ENCODE data around the gene RNASE7. TPM values are rescaled to one million over a fixed set of nuclear protein-coding genes. Genes with fewer than 3 reads are reported as not detected.
"Not testable (repeated sequence)": the region's sequence is repeated elsewhere in the genome, so short reads cannot be mapped to it uniquely, and the experiment has no call there.

Gene RNASE7
- total RNA-seq, 1 experiment from 2014 or later: not detected

- H3K27me3 ChIP-seq (ENCODE audit: low read length): no peaks in the 10 kb centered on the region
- no peak for DNase-seq
- no peak overlapping the region for H3K9ac ChIP-seq (ENCODE audit: low read length)
- H2AFZ ChIP-seq (ENCODE audit: low read length): no peak overlapping the region
- H3K27ac ChIP-seq (ENCODE audit: low read length): no peak overlapping the region
- no peaks in the 10 kb centered on the region for H3K79me2 ChIP-seq (ENCODE audit: low read length)
- no peaks in the 10 kb centered on the region for H4K20me1 ChIP-seq (ENCODE audit: insufficient read depth, low read depth, low read length)
- no peaks in the 10 kb centered on the region for H3K36me3 ChIP-seq (ENCODE audit: insufficient read depth, low read length)
- peaks cover 5% of the 10 kb centered on the region for H3K4me1 ChIP-seq (ENCODE audit: low read length)
- H3K4me2 ChIP-seq (ENCODE audit: low read depth, low read length, poor library complexity, severe bottlenecking): no peak overlapping the region
- no peaks in the 10 kb centered on the region for H3K9me3 ChIP-seq (ENCODE audit: low read length)
- H3K4me3 ChIP-seq (ENCODE audit: low read length): no peak overlapping the region
- H3K9me2 ChIP-seq (replicated peaks; ENCODE audit: insufficient read depth, low read length): no peaks in the 10 kb centered on the region
Observed at GRCh38 chr14:21003788-21004346, 38.3 kb upstream of the RNASE7 start.

DNA sequence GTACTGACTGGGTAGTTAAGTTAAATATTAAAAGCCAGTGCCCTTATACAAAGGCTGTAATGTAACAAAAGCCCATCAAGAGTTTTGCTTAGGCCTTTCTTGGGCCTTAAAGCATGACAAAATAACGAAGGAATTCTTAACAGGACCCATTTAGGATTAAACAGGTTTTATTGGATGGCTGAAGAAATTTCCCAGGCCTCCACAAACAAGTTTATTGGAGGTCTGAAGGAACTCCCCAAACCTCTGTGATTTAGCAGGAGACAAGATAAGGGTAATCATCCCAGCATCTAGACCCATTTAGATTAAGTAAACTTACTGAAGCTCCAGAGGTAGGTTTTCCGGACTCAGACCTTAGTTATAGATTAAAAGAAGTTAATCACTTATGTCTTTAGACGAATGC lies 32.4 kb upstream of the RNASE7 start:
- H3K4me1 ChIP-seq (ENCODE audit: low read length); H3K27ac ChIP-seq (ENCODE audit: low read length); H4K20me1 ChIP-seq (ENCODE audit: insufficient read depth, low read depth, low read length); H3K79me2 ChIP-seq (ENCODE audit: low read length); H3K9ac ChIP-seq (ENCODE audit: low read length); H3K36me3 ChIP-seq (ENCODE audit: insufficient read depth, low read length); H3K4me2 ChIP-seq (ENCODE audit: low read depth, low read length, poor library complexity, severe bottlenecking); DNase-seq; H2AFZ ChIP-seq (ENCODE audit: low read length); H3K9me2 ChIP-seq (replicated peaks; ENCODE audit: insufficient read depth, low read length); H3K4me3 ChIP-seq (ENCODE audit: low read length); H3K27me3 ChIP-seq (ENCODE audit: low read length); H3K9me3 ChIP-seq (ENCODE audit: low read length): not testable (repeated sequence)

- Histone ChIP-seq H3K4me3 (ENCODE audit: low read length) (no peak overlapping the region), H3K27me3 (ENCODE audit: low read length) (no peaks in the 10 kb centered on the region; the same call in 1 of the 2 replicates), H3K27ac (ENCODE audit: low read length) (no peak overlapping the region), H3K79me2 (ENCODE audit: low read length) (no peaks in the 10 kb centered on the region), H3K9ac (ENCODE audit: low read length) (no peak overlapping the region), H3K36me3 (ENCODE audit: insufficient read depth, low read length) (no peaks in the 10 kb centered on the region), H3K4me2 (ENCODE audit: low read depth, low read length, poor library complexity, severe bottlenecking) (no peak overlapping the region), H3K9me3 (ENCODE audit: low read length) (no peaks in the 10 kb centered on the region), H4K20me1 (ENCODE audit: insufficient read depth, low read depth, low read length) (no peaks in the 10 kb centered on the region), H2AFZ (ENCODE audit: low read length) (no peak overlapping the region), H3K9me2 (replicated peaks; ENCODE audit: insufficient read depth, low read length) (no peaks in the 10 kb centered on the region), H3K4me1 (ENCODE audit: low read length) (peaks cover 1% of the 10 kb centered on the region; the same call in 1 of the 2 replicates)
- no peak for DNase-seq
Observed at GRCh38 chr14:21011136-21011535, 31.0 kb upstream of the RNASE7 start.

- peak; percentile 90 for DNase-seq
- no peaks in the 10 kb centered on the region for H3K79me2 ChIP-seq (ENCODE audit: low read length)
- H3K36me3 ChIP-seq (ENCODE audit: insufficient read depth, low read length): no peaks in the 10 kb centered on the region
- no peaks in the 10 kb centered on the region for H3K9me3 ChIP-seq (ENCODE audit: low read length)
- H3K27me3 ChIP-seq (ENCODE audit: low read length): no peaks in the 10 kb centered on the region; the same call in 1 of the 2 replicates
- H3K9me2 ChIP-seq (replicated peaks; ENCODE audit: insufficient read depth, low read length): no peaks in the 10 kb centered on the region
- H3K4me2 ChIP-seq (ENCODE audit: low read depth, low read length, poor library complexity, severe bottlenecking): no peak overlapping the region
- H4K20me1 ChIP-seq (ENCODE audit: insufficient read depth, low read depth, low read length): no peaks in the 10 kb centered on the region
- H3K9ac ChIP-seq (ENCODE audit: low read length): no peak overlapping the region
- no peak overlapping the region for H3K27ac ChIP-seq (ENCODE audit: low read length)
- no peaks in the 10 kb centered on the region for H3K4me1 ChIP-seq (ENCODE audit: low read length)
- H2AFZ ChIP-seq (ENCODE audit: low read length): no peak overlapping the region
- no peak overlapping the region for H3K4me3 ChIP-seq (ENCODE audit: low read length)
Observed at GRCh38 chr14:21014761-21015190, 27.4 kb upstream of the RNASE7 start.

DNA sequence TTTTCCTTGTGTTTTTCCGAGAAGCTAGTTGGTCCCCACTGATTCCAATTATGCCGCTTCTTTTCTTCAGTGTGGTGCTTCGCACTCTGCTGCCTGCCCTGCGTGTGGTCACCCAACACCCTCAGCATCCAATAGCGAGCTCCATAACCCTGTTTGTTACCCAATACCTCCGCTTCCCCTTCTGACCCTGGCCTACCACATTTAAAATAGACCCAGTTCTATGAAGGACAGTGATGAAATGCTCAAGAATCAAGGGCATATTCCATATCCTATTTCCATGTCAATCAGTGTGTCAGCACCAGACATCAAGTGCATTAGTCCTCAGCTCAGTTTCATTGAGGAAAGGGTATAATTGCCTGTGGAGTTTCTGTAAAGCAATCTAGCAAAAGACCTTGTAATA lies 26.9 kb upstream of the RNASE7 start:
- no peaks in the 10 kb centered on the region for H3K9me2 ChIP-seq (replicated peaks; ENCODE audit: insufficient read depth, low read length)
- H3K4me1 ChIP-seq (ENCODE audit: low read length): no peaks in the 10 kb centered on the region
- H3K36me3 ChIP-seq (ENCODE audit: insufficient read depth, low read length): no peaks in the 10 kb centered on the region
- no peaks in the 10 kb centered on the region; the same call in 1 of the 2 replicates for H3K27me3 ChIP-seq (ENCODE audit: low read length)
- H3K79me2 ChIP-seq (ENCODE audit: low read length): no peaks in the 10 kb centered on the region
- no peak overlapping the region for H3K9ac ChIP-seq (ENCODE audit: low read length)
- DNase-seq: no peak
- H3K9me3 ChIP-seq (ENCODE audit: low read length): no peaks in the 10 kb centered on the region
- H3K27ac ChIP-seq (ENCODE audit: low read length): no peak overlapping the region
- H2AFZ ChIP-seq (ENCODE audit: low read length): no peak overlapping the region
- no peak overlapping the region for H3K4me2 ChIP-seq (ENCODE audit: low read depth, low read length, poor library complexity, severe bottlenecking)
- no peak overlapping the region for H3K4me3 ChIP-seq (ENCODE audit: low read length)
- H4K20me1 ChIP-seq (ENCODE audit: insufficient read depth, low read depth, low read length): no peaks in the 10 kb centered on the region

DNA sequence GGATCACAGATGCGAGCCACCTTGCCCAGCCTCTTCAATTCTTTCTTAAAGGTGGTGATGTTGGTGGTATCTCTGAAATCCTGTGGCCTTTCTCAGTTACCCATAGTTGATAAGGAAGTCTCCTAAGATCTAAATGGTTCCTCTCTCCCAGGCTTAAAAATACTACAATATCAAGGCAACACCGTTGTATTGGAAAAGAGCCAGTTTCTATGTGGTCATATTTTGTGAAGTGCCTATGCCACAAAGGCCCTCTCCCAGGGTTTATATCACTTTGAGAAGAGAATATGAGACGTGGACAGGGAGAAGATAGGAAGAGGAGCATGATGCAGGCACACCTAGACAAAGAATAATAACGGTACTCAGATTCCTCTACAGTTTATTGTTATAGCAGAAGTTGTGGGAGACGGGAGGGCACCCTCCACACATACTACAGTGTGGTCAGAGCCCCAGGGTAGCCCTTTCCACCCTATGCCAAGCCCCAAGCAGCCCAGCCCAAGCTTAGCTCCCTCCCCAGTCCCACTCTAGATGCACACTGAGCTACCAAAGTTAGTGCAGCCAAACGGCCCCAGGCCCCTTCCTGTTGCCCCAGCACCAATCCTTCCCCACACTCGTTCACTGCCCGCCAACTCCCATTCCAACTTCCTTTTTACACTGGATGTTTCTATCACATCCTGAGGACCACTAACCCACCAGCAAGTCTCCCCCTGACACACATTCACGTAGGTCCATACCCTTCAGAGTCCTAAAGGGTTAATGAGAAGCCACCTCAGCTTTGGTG lies 25.6 kb upstream of the RNASE7 start:
- H3K27me3 ChIP-seq (ENCODE audit: low read length): no peaks in the 10 kb centered on the region; the same call in 1 of the 2 replicates
- no peak overlapping the region for H2AFZ ChIP-seq (ENCODE audit: low read length)
- H4K20me1 ChIP-seq (ENCODE audit: insufficient read depth, low read depth, low read length): no peaks in the 10 kb centered on the region
- no peak for DNase-seq
- no peaks in the 10 kb centered on the region for H3K9me3 ChIP-seq (ENCODE audit: low read length)
- H3K9ac ChIP-seq (ENCODE audit: low read length): no peak overlapping the region
- no peaks in the 10 kb centered on the region for H3K4me1 ChIP-seq (ENCODE audit: low read length)
- no peaks in the 10 kb centered on the region for H3K79me2 ChIP-seq (ENCODE audit: low read length)
- H3K4me2 ChIP-seq (ENCODE audit: low read depth, low read length, poor library complexity, severe bottlenecking): no peak overlapping the region
- no peak overlapping the region for H3K27ac ChIP-seq (ENCODE audit: low read length)
- no peaks in the 10 kb centered on the region for H3K36me3 ChIP-seq (ENCODE audit: insufficient read depth, low read length)
- no peak overlapping the region for H3K4me3 ChIP-seq (ENCODE audit: low read length)
- H3K9me2 ChIP-seq (replicated peaks; ENCODE audit: insufficient read depth, low read length): no peaks in the 10 kb centered on the region

- DNase-seq: no peak
- no peak overlapping the region for H3K9ac ChIP-seq (ENCODE audit: low read length)
- H3K9me3 ChIP-seq (ENCODE audit: low read length): no peaks in the 10 kb centered on the region
- no peaks in the 10 kb centered on the region for H3K9me2 ChIP-seq (replicated peaks; ENCODE audit: insufficient read depth, low read length)
- H2AFZ ChIP-seq (ENCODE audit: low read length): no peak overlapping the region
- H3K27me3 ChIP-seq (ENCODE audit: low read length): no peaks in the 10 kb centered on the region; the same call in 1 of the 2 replicates
- H3K27ac ChIP-seq (ENCODE audit: low read length): no peak overlapping the region
- H4K20me1 ChIP-seq (ENCODE audit: insufficient read depth, low read depth, low read length): no peaks in the 10 kb centered on the region
- H3K4me3 ChIP-seq (ENCODE audit: low read length): no peak overlapping the region
- H3K79me2 ChIP-seq (ENCODE audit: low read length): no peaks in the 10 kb centered on the region
- no peaks in the 10 kb centered on the region for H3K4me1 ChIP-seq (ENCODE audit: low read length)
- no peak overlapping the region for H3K4me2 ChIP-seq (ENCODE audit: low read depth, low read length, poor library complexity, severe bottlenecking)
- no peaks in the 10 kb centered on the region for H3K36me3 ChIP-seq (ENCODE audit: insufficient read depth, low read length)
Observed at GRCh38 chr14:21017528-21018245, 24.5 kb upstream of the RNASE7 start.

GRCh38 chr14:21018286-21018685 lies 23.9 kb upstream of the RNASE7 start:
- Histone ChIP-seq H3K9me2 (replicated peaks; ENCODE audit: insufficient read depth, low read length) (no peaks in the 10 kb centered on the region), H3K4me2 (ENCODE audit: low read depth, low read length, poor library complexity, severe bottlenecking) (no peak overlapping the region), H3K27me3 (ENCODE audit: low read length) (no peaks in the 10 kb centered on the region; the same call in 1 of the 2 replicates), H3K9me3 (ENCODE audit: low read length) (no peaks in the 10 kb centered on the region), H3K79me2 (ENCODE audit: low read length) (no peaks in the 10 kb centered on the region), H2AFZ (ENCODE audit: low read length) (no peak overlapping the region), H3K4me3 (ENCODE audit: low read length) (no peak overlapping the region), H3K4me1 (ENCODE audit: low read length) (no peaks in the 10 kb centered on the region), H3K27ac (ENCODE audit: low read length) (no peak overlapping the region), H3K9ac (ENCODE audit: low read length) (no peak overlapping the region), H3K36me3 (ENCODE audit: insufficient read depth, low read length) (no peaks in the 10 kb centered on the region), H4K20me1 (ENCODE audit: insufficient read depth, low read depth, low read length) (no peaks in the 10 kb centered on the region)
- DNase-seq: no peak
